ENCODE data around the gene HNRNPAB.
"Not testable (repeated sequence)": the region's sequence is repeated elsewhere in the genome, so short reads cannot be mapped to it uniquely, and the experiment has no call there.

Gene HNRNPAB

GRCh38 chr5:178225174-178225573 lies 20.8 kb downstream of the HNRNPAB start:
- Histone ChIP-seq H3K27ac (no peak overlapping the region), H3K4me3 (no peak overlapping the region)

- no peak overlapping the region for H3K4me3 ChIP-seq
- H3K27ac ChIP-seq = no peak overlapping the region
Observed at GRCh38 chr5:178227138-178227659, 22.9 kb downstream of the HNRNPAB start.

DNA sequence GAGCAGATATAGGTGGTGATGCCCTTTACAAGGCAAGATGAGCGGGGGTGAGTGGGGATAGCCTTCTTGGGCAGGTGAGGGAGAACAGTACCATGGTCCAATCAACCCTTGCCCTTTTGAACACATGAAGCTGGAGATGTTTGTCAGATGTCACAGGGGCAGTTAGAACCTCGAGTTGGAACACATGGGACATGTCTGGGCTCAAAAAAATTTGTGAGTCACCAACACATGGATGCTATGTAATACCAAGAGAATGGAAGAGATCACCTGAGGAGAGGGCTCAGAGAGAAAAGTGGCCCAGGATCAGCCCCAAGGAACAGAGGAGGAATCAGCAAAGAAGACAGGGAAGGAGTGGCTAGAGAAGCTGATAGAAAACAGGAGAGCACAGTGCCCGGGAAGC lies 23.6 kb downstream of the HNRNPAB start:
- H3K27ac ChIP-seq = no peak overlapping the region
- no peak overlapping the region for H3K4me3 ChIP-seq

DNA sequence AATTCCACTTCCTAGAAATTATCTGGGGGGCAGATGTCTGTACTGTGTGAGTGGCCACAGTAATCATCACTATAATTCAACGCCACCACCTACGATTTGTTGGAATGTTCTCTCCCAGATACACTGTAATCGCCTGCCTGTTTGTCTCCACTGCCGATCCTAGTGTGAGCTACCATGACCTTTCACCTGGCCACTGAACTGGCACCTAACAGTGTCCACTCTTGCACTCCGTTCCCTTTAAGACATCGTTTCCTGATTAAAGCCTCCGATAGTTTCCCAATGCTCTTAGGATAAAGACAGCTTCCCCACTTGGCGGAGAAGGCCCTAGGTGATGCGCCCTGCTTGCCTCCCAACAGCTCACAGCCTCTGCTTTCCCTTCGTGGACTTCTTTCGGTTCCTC lies 24.3 kb downstream of the HNRNPAB start:
- no peak overlapping the region for H3K4me3 ChIP-seq
- no peak overlapping the region for H3K27ac ChIP-seq

- not testable (repeated sequence) for H3K4me3 ChIP-seq, H3K27ac ChIP-seq
Observed at GRCh38 chr5:178229111-178229510, 24.8 kb downstream of the HNRNPAB start.

DNA sequence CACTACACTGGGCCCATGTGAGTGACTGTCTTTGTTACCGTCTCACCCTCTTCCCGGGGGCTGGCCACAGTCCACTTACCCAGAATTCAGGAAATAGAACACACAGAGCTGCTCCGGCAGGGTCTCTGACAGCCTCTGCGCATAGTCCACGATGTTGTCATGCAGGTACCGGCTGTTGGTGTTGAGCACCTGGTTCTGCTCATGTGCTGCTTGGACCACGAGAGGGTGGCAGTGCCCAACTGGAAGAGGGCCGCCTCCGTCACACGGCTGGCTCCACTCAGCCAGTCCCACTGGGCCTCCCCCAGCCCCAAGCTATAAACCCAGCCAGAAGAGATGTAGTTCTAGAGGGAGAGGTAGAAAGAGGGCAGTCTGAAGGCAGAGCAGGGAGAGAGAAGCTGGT lies 25.5 kb downstream of the HNRNPAB start:
- no peak overlapping the region for H3K27ac ChIP-seq
- no peak overlapping the region for H3K4me3 ChIP-seq

DNA sequence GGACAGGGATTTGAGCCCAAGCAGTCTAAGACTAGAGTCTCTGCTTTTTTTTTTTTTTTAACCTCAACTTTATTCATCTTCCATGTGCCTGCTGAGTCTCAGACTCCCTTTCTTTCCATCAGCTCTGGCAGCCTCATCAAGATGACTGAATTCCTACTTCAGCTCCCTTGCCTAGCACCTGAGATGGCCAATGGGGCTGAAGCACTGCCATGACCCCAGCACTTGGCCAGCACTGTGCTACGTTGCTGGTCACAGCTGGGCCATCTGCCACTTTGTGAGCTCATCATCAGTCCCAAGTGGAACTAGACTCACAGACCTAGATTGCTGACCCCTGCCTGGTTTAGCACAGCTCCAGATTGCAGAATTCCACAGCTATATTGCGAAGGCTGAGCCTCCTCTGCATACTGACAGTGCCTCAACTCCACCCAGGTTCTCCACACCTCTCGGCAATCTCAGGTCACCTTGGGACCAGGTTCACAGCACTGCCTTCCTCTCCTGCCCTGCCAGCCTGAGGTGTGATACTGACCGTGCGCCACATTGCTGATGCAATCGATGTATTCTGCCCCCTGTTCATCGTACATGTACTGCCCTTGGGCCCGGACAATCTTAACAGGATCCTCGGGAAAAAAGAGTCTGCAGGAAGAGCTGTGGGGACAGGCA lies 26.7 kb downstream of the HNRNPAB start:
- Histone ChIP-seq H3K27ac (peak overlapping the region in 13 of 21 experiments; percentile 89 to 99 (median 97)), H3K4me3 (peak overlapping the region; percentile 51 to 96 (median 75))

- peak overlapping the region; percentile 89 to 100 (median 97) for H3K27ac ChIP-seq
Observed at GRCh38 chr5:178231539-178232123, 27.3 kb downstream of the HNRNPAB start.

DNA sequence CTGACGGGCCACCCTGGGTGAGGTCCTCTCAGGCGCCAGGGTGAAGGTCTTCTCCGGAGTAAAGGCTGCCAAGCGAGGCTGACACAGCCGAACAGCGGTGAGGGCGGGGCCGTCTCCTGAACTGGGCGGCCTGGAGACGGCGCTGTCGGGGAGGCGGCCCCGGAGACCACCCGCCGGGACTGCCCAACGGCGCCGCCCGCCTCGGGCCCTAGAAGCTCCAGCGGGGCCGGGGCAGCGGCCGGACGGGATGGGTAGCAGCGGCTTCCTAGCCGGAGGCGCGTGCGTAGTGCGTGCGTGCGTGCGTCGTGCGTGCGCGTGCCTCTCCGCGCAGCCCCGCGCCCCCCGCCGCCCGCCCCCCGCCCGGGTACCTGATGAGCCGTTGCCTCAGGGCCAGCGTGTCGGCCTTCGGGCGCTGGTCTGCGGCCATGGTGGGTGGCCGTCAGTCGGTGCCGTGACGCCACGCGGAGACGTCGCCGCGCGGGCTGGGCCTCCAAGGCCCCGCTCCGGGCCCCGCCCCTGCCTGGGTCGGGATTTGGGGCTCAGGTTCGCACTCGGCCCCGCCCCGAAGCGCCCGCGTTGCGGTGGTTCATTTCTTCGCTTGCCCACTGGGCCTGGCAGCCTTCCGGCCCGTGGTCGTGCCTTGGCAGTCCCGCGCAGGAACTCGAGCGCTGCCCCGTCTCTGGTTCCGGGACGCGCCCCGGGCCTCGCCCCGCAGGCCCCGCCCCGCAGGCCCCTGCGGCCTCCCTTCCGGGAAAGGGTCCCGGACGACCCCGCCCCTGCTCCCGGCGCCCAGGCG lies 28.0 kb downstream of the HNRNPAB start, which contains the start of gene PHYKPL:
TSS of gene PHYKPL (minus strand) at position 679 of the 796 bp plus-strand sequence. CDS start at position 427, 252 bp downstream.
- Histone ChIP-seq H3K27ac (peak within 1 kb of the TSS; percentile 89 to 100 (median 97)), H3K4me3 (peak within 1 kb of the TSS; percentile 51 to 96 (median 75))

More at GRCh38 chr5:178231539-178232123, 27.3 kb downstream of the HNRNPAB start:
- H3K4me3 ChIP-seq = peak overlapping the region; percentile 51 to 96 (median 75)

DNA sequence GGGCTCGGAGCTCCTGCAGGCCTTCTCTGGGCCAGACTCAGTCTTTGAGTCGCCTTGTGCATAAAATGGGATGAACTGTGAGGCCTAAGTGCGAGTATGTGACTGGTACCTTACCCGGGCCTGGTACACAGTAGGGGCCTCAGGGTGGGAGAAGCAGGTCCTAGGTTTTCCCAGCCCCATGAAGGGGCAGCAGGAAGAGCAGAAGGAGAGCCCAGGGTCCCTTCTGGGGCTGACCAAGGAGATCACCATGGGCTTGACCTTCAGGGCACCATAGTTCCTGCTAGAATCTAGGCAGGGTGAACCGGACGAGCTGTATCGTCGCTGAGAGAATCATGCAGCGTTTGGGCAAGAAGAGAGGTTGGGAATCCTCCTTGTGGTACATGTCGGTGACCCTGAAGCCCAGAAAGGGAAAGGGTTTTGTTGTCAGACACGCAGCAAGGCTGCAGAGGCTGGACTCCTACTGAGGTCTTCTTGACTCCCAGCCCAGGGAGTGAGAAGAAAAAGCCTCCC lies 28.6 kb downstream of the HNRNPAB start:
- Histone ChIP-seq H3K4me3 (peak overlapping the region; percentile 51 to 96 (median 75)), H3K27ac (peak overlapping the region; percentile 89 to 100 (median 97))

GRCh38 chr5:178234121-178234749 lies 29.9 kb downstream of the HNRNPAB start:
- peak overlapping the region in 2 of 21 experiments; percentile 25 to 33 for H3K27ac ChIP-seq
- H3K4me3 ChIP-seq = no peak overlapping the region

DNA sequence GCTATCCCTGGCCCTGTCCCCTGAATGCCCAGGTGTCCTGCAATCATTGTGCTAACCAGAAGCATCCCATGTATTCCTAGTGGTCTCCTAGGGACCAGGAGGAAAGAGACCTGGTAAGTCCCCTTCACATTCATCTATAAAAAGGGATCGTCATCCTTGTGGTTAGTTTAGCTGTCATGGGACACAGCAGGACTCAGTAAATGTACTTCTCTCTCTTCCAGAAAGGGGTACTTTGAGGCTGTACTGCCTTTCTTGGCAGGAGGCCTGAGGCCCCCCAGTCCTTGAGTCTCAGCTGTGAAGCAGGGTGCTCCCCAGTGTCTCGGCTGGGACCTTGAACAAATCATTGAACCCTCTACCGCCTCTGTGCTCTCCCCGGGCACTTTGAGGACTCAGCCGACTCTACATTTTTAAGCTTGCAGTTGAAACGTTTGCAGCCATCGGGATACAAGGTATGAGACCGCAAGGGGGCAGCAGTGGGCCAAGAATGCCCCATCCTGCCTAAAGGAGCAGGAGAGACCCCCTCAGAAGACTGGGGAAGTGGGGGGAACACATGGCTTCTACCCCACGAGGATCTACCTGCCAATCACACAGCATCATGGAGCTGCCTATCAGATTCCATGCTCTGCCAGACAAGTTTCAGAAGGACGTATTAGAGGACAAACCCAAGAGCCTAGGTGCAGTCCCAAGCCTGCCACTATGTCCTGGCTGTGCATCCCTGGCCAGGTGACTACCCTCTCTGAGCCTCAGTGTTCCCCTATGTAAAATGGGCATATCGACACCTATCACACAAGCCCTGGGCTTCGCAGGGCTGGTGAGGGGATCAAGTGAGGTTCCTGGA lies 30.6 kb downstream of the HNRNPAB start:
- Histone ChIP-seq H3K4me3 (no peak overlapping the region), H3K27ac (peak overlapping the region in 2 of 21 experiments; percentile 25 to 33)

- Histone ChIP-seq H3K27ac (no peak overlapping the region), H3K4me3 (no peak overlapping the region)
Observed at GRCh38 chr5:178235588-178235974, 31.2 kb downstream of the HNRNPAB start.

DNA sequence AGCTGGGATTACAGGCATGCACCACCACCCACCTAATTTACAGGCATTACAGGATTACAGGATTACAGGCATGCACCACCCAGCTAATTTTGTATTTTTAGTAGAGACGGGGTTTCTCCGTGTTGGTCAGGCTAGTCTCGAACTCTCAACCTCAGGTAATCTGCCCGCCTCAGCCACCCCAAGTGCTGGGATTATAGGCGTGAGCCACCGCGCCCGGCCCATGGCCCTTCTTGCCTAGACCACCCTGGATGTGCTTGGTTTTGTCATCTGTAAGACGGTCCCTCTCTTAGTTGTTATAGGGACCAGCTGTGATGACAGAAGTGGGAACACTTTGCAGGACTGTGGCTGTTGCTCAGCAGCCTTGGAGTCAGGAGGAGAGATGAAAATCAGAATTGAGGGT lies 31.8 kb downstream of the HNRNPAB start:
- Histone ChIP-seq H3K4me3 (no peak overlapping the region), H3K27ac (peak overlapping the region in 5 of 21 experiments; percentile 25 to 85 (median 51))

DNA sequence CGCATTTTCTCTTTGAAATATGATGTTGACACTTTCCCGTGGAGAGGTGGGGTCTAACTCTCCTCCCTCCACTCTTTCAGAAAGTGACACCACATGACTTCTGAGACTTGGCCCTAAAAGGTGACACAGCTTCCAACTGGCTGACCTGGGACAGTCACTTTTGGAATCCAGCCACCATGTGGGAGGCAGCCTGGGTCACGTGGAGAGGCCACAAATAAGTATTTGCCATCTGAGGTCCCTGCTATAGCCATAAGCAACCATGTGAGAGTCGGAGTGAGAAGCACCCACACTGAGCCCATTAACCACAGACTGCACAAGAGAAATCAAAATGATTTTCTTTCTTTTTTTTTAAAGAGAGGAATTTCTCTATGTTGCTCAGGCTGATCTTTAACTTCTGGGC lies 32.3 kb downstream of the HNRNPAB start:
- Histone ChIP-seq H3K27ac (peak overlapping the region in 8 of 21 experiments; percentile 35 to 85 (median 80)), H3K4me3 (no peak overlapping the region)

DNA sequence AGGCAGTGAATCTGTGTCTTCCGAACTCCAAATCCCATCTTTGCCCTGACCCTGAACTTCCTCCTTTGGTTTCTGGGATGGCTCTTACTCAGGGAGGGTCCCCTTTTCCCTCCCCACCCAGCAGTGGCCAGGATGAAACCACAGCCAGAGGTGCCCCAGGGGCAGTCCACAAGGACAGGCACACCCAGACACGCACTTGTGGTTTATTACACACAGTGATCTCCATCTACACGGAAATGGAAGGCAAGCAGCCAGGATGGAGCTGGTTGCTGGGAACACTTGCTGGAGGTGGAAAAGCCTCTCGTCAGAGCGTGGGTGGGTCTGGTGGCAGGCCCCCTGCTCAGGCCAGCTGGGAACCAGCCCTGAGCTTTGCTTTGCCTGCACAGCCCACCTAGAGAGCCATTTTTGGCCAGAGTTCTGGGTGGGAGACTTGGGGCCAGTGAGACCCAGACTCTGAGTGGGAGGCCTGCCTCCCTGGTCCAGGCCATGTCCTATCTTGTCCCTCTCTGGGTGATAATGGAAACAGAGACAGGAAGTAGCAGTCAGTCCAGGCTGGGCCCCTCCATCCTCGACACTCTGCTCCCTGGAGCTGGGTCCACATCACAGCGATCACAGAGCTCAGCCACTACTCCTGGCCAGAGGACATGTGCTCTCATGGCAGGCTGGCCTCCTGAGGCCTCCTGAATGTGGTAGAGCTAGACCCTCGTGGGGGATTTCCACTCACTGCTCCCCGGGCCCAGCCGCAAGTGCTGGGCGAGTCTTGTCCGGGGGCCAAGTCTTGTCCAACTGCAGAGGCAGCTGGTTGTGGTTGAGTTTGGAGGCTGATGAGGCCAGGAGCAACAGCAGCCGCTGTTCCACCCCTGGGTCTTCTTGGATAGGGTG lies 33.3 kb downstream of the HNRNPAB start:
- Histone ChIP-seq H3K27ac (peak overlapping the region in 16 of 21 experiments; percentile 4 to 85 (median 62)), H3K4me3 (no peak overlapping the region)

- Histone ChIP-seq H3K4me3 (no peak overlapping the region), H3K27ac (peak overlapping the region in 17 of 21 experiments; percentile 11 to 85 (median 69))
Observed at GRCh38 chr5:178238313-178238635, 33.9 kb downstream of the HNRNPAB start.

Measured in skin epidermis (tissue), 12 donors.